PC-9 (cell line): ENCODE results near the gene SDK1. TPM values are rescaled to one million over a fixed set of nuclear protein-coding genes. Genes with fewer than 3 reads are reported as not detected.

Experiments
- BruUV-seq: library from RNA; stranded (reverse); fragments of 400-500 nt; replicated peaks from 2 replicates; lab custom pipeline; 2021; lab: Mats Ljungman, UMichigan
- CTCF ChIA-PET: fragments of 300-600 bp; sonication (Branson Sonifier 250); formaldehyde crosslinking; loops from one replicate; lab custom pipeline; 2022; ENCODE audit warnings: antibody characterized with exemption; lab: Charles Lee
- POLR2A ChIA-PET: fragments of 300-600 bp; sonication (Branson Sonifier 250); formaldehyde crosslinking; loops from one replicate; lab custom pipeline; 2022; ENCODE audit warnings: antibody characterized with exemption; ENCODE audit not compliant: unreplicated experiment; lab: Charles Lee
- DNase-seq, 2 experiments: peaks; one replicate each; pipeline versions ENCODE4 v3.0.0 to v3.0.0-alpha.2; 2015 to 2022; ENCODE audit warnings: mixed read lengths in 1 of 2
- H2AFZ ChIP-seq: fragments of 200-600 bp; sonication (generic); 2 replicates; pipeline ENCODE4 v1.8.1; 2017; ENCODE audit warnings: antibody characterized with exemption
- H3F3A ChIP-seq: fragments of 200-600 bp; sonication (generic); 2 replicates; pipeline ENCODE4 v1.8.1; 2017; ENCODE audit warnings: antibody characterized with exemption, mild to moderate bottlenecking, low read depth; ENCODE audit not compliant: insufficient read depth
- H3K27ac ChIP-seq: fragments of 200-600 bp; sonication (generic); 2 replicates; pipeline ENCODE4 v1.6.1; 2016; ENCODE audit warnings: mixed run types
- H3K27me3 ChIP-seq: fragments of 200-600 bp; sonication (generic); 2 replicates; pipeline ENCODE4 v1.6.1; 2016; ENCODE audit warnings: low read depth, mixed run types; ENCODE audit not compliant: insufficient read depth
- H3K36me3 ChIP-seq: fragments of 200-600 bp; sonication (generic); 2 replicates; pipeline ENCODE4 v1.6.1; 2016; ENCODE audit warnings: low read depth, mixed run types
- H3K4me1 ChIP-seq: fragments of 200-600 bp; sonication (generic); replicated peaks from 2 replicates; pipeline ENCODE4 v1.6.1; 2016; ENCODE audit warnings: mixed run types; ENCODE audit not compliant: insufficient read depth
- H3K4me2 ChIP-seq: fragments of 200-600 bp; sonication (generic); 2 replicates; pipeline ENCODE4 v1.6.1; 2017; ENCODE audit warnings: mixed run types
- H3K4me3 ChIP-seq: fragments of 200-600 bp; sonication (generic); 2 replicates; pipeline ENCODE4 v1.6.1; 2016; ENCODE audit warnings: mixed run types
- H3K79me2 ChIP-seq: fragments of 200-600 bp; sonication (generic); 2 replicates; pipeline ENCODE4 v1.6.1; 2017; ENCODE audit warnings: low read depth, mixed run types
- H3K9me2 ChIP-seq: fragments of 200-600 bp; sonication (generic); 2 replicates; pipeline ENCODE4 v1.8.1; 2017; ENCODE audit warnings: mild to moderate bottlenecking; ENCODE audit not compliant: insufficient read depth
- H3K9me3 ChIP-seq: fragments of 200-600 bp; sonication (generic); 2 replicates; pipeline ENCODE4 v1.8.1; 2016; ENCODE audit warnings: low read depth; ENCODE audit not compliant: insufficient read depth
- H4K20me1 ChIP-seq: fragments of 200-600 bp; sonication (generic); 2 replicates; pipeline ENCODE4 v1.8.1; 2017; ENCODE audit not compliant: insufficient read depth
- EZH2 ChIP-seq: fragments of 200-600 bp; sonication (generic); IDR thresholded peaks from 2 replicates; pipeline ENCODE4 v1.8.0; 2017; ENCODE audit warnings: antibody characterized with exemption, low read depth
- intact Hi-C: fragments of 100-400 bp; cut with micrococcal nuclease; formaldehyde crosslinking; loops from one replicate; pipeline ENCODE4 v1.10.0; 2022; ENCODE audit not compliant: unreplicated experiment
- total RNA-seq: library from RNA; stranded (reverse); gene quantifications from 2 replicates; pipeline ENCODE4 v1.2.3, GENCODE V29; 2021
- TF ChIP-seq, protein P1 (sequence below): fragments of 200-600 bp; sonication (generic); conservative IDR thresholded peaks from 2 replicates; pipeline ENCODE4 v1.6.1; 2017; ENCODE audit warnings: mixed run types, antibody characterized with exemption, mild to moderate bottlenecking, moderate library complexity

Gene SDK1
- total RNA-seq, 1 experiment from 2014 or later = not detected

DNA sequence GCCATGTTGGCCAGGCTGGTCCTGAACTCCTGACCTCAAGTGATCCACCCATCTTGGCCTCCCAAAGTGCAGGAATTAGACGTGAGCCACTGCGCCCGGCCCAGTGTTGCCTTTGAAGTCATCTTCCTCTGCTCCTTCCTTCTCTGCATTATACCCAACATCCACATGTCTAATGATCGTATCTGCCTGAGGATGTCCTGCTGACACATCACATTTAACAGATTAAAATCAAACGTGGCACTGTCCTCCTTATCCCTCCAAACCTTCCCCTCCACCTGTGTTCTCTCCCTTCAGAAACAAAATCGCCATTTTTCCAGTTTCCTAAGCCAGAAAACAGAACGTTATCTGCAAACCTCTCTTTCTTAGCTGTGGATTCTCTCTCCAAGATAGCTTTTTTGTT, 8.4 kb upstream of the SDK1 start:
- Histone ChIP-seq H3K4me3 (no peak overlapping the region), H3F3A (no peaks in the 10 kb centered on the region), H2AFZ (no peak overlapping the region), H3K79me2 (no peaks in the 10 kb centered on the region), H3K4me2 (no peak overlapping the region), H3K4me1 (no peaks in the 10 kb centered on the region), H3K27me3 (peaks cover 11% of the 10 kb centered on the region; the same call in 1 of the 2 replicates), H3K9me3 (peaks cover 4% of the 10 kb centered on the region; the same call in 1 of the 2 replicates), H4K20me1 (no peaks in the 10 kb centered on the region), H3K36me3 (no peaks in the 10 kb centered on the region), H3K27ac (no peak overlapping the region), H3K9me2 (no peaks in the 10 kb centered on the region)
- no peak for DNase-seq
- POLR2A ChIA-PET = interaction anchor here (0.6 kb wide), 1 partner anchor 10 kb away, joined by 3 read pairs; no protein-coding TSS in a partner anchor
- CTCF ChIA-PET = no interaction called here
- BruUV-seq = no TSS peak
- intact Hi-C loops = no loop called here
- TF ChIP-seq, protein P1, sequence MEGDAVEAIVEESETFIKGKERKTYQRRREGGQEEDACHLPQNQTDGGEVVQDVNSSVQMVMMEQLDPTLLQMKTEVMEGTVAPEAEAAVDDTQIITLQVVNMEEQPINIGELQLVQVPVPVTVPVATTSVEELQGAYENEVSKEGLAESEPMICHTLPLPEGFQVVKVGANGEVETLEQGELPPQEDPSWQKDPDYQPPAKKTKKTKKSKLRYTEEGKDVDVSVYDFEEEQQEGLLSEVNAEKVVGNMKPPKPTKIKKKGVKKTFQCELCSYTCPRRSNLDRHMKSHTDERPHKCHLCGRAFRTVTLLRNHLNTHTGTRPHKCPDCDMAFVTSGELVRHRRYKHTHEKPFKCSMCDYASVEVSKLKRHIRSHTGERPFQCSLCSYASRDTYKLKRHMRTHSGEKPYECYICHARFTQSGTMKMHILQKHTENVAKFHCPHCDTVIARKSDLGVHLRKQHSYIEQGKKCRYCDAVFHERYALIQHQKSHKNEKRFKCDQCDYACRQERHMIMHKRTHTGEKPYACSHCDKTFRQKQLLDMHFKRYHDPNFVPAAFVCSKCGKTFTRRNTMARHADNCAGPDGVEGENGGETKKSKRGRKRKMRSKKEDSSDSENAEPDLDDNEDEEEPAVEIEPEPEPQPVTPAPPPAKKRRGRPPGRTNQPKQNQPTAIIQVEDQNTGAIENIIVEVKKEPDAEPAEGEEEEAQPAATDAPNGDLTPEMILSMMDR = no peak
- TF ChIP-seq EZH2 = no peak

DNA sequence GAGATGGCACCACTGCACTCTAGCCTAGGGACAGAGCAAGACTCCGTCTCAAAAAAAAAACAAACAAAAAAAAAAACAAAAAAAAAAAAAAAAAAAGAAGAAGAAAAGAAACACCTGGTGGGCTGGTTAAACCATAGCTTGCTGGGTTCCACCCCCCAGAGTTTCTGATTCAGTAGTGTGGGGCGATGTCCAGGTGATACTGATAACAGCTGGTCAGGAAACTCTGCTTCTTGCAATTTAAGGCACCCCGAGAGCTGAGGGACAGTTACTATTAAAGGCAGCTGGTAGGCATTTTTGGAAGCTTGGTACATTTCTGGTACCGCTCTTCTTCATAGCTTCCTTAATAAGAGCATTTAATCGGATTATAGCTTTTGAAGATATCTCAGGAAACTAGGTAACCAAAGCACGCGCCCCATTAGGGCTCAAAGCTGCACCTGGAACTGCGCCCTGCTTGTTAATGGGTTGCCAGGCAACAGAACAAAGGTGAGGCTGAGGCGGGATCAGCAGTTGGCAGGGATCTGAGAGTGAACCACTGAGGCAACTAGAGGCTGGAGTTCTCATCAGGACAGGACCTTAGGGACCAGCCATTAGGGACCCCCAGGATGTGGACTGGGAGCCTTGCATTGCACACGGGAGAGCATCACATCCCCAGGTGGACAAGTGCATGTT, 6.5 kb upstream of the SDK1 start:
- Histone ChIP-seq H3F3A (no peaks in the 10 kb centered on the region), H3K4me1 (no peaks in the 10 kb centered on the region), H3K27me3 (peaks cover 11% of the 10 kb centered on the region; the same call in 1 of the 2 replicates), H3K36me3 (no peaks in the 10 kb centered on the region), H3K9me3 (peaks cover 4% of the 10 kb centered on the region; the same call in 1 of the 2 replicates), H3K9me2 (no peaks in the 10 kb centered on the region), H4K20me1 (no peaks in the 10 kb centered on the region), H3K27ac (no peak overlapping the region), H3K79me2 (no peaks in the 10 kb centered on the region), H2AFZ (no peak overlapping the region), H3K4me3 (no peak overlapping the region), H3K4me2 (no peak overlapping the region)
- DNase-seq = peak in 1 of 2 experiments; percentile 24
- no peak for TF ChIP-seq EZH2
- TF ChIP-seq, protein P1 = no peak
- CTCF ChIA-PET = interaction anchor here (0.6 to 0.7 kb wide), 3 partner anchors 86 to 1182 kb away, joined by 3 to 8 read pairs (median 3); no protein-coding TSS in a partner anchor
- BruUV-seq = no TSS peak
- intact Hi-C loops = no loop called here
- POLR2A ChIA-PET = no interaction called here

DNA sequence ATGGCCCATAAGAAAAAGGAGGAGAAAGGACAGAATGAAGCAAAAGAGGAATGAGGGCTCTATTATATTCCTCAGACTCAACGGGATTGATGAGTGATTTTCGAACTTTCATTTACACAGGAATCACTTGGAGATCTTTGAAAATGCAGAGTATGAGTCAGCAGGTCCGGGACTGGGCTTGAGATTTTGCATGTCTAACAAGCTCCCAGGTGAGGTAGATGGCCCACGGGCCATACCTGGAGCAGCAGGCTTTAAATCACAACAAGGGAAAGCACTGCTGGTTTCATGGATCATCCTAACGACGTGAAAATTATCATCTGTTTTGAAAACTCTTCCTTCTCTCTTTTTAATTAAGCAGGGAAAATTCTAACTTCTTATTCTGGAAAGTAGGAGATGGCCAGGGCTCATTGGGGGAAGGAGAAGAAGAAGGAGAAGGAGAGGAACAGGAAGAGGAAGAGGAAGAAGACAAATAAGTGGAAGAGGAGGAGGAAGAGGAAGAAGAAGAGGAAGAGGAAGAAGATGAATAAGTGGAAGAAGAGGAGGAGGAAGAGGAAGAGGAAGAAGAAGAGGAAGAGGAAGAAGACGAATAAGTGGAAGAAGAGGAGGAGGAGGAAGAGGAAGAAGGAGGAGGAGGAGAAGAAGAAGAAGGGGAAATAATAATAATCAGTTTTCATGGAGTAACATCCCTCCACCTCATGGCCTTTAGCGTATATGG, 3.8 kb upstream of the SDK1 start:
- no peaks in the 10 kb centered on the region for H3K4me1 ChIP-seq
- no peak for DNase-seq
- no peak overlapping the region for H3K4me3 ChIP-seq
- H3F3A ChIP-seq = no peaks in the 10 kb centered on the region
- POLR2A ChIA-PET = no interaction called here
- no peaks in the 10 kb centered on the region for H3K9me2 ChIP-seq
- peaks cover 11% of the 10 kb centered on the region; the same call in 1 of the 2 replicates for H3K27me3 ChIP-seq
- no peaks in the 10 kb centered on the region for H3K36me3 ChIP-seq
- no peak overlapping the region for H2AFZ ChIP-seq
- intact Hi-C loops = no loop called here
- no TSS peak for BruUV-seq
- TF ChIP-seq, protein P1 = no peak
- no peak for TF ChIP-seq EZH2
- no peaks in the 10 kb centered on the region for H3K9me3 ChIP-seq
- H3K4me2 ChIP-seq = no peak overlapping the region
- no peaks in the 10 kb centered on the region for H4K20me1 ChIP-seq
- H3K79me2 ChIP-seq = no peaks in the 10 kb centered on the region
- CTCF ChIA-PET = interaction anchor here (0.7 kb wide), 2 partner anchors 10 to 423 kb away, joined by 3 to 7 read pairs; no protein-coding TSS in a partner anchor
- no peak overlapping the region for H3K27ac ChIP-seq
